PC-9 (cell line): ENCODE results near the gene BMI1. TPM values are rescaled to one million over a fixed set of nuclear protein-coding genes. Genes with fewer than 3 reads are reported as not detected.

ENCODE experiments used
- BruUV-seq: library from RNA; stranded (reverse); fragments of 400-500 nt; replicated peaks from 2 replicates; lab custom pipeline; 2021; lab: Mats Ljungman, UMichigan
- CTCF ChIA-PET: fragments of 300-600 bp; sonication (Branson Sonifier 250); formaldehyde crosslinking; loops from one replicate; lab custom pipeline; 2022; ENCODE audit warnings: antibody characterized with exemption; lab: Charles Lee
- POLR2A ChIA-PET: fragments of 300-600 bp; sonication (Branson Sonifier 250); formaldehyde crosslinking; loops from one replicate; lab custom pipeline; 2022; ENCODE audit warnings: antibody characterized with exemption; ENCODE audit not compliant: unreplicated experiment; lab: Charles Lee
- DNase-seq, 2 experiments: peaks; one replicate each; pipeline versions ENCODE4 v3.0.0 to v3.0.0-alpha.2; 2015 to 2022; ENCODE audit warnings: mixed read lengths in 1 of 2
- H2AFZ ChIP-seq: fragments of 200-600 bp; sonication (generic); 2 replicates; pipeline ENCODE4 v1.8.1; 2017; ENCODE audit warnings: antibody characterized with exemption
- H3F3A ChIP-seq: fragments of 200-600 bp; sonication (generic); 2 replicates; pipeline ENCODE4 v1.8.1; 2017; ENCODE audit warnings: antibody characterized with exemption, mild to moderate bottlenecking, low read depth; ENCODE audit not compliant: insufficient read depth
- H3K27ac ChIP-seq: fragments of 200-600 bp; sonication (generic); 2 replicates; pipeline ENCODE4 v1.6.1; 2016; ENCODE audit warnings: mixed run types
- H3K27me3 ChIP-seq: fragments of 200-600 bp; sonication (generic); 2 replicates; pipeline ENCODE4 v1.6.1; 2016; ENCODE audit warnings: low read depth, mixed run types; ENCODE audit not compliant: insufficient read depth
- H3K36me3 ChIP-seq: fragments of 200-600 bp; sonication (generic); 2 replicates; pipeline ENCODE4 v1.6.1; 2016; ENCODE audit warnings: low read depth, mixed run types
- H3K4me1 ChIP-seq: fragments of 200-600 bp; sonication (generic); replicated peaks from 2 replicates; pipeline ENCODE4 v1.6.1; 2016; ENCODE audit warnings: mixed run types; ENCODE audit not compliant: insufficient read depth
- H3K4me2 ChIP-seq: fragments of 200-600 bp; sonication (generic); 2 replicates; pipeline ENCODE4 v1.6.1; 2017; ENCODE audit warnings: mixed run types
- H3K4me3 ChIP-seq: fragments of 200-600 bp; sonication (generic); 2 replicates; pipeline ENCODE4 v1.6.1; 2016; ENCODE audit warnings: mixed run types
- H3K79me2 ChIP-seq: fragments of 200-600 bp; sonication (generic); 2 replicates; pipeline ENCODE4 v1.6.1; 2017; ENCODE audit warnings: low read depth, mixed run types
- H3K9me2 ChIP-seq: fragments of 200-600 bp; sonication (generic); 2 replicates; pipeline ENCODE4 v1.8.1; 2017; ENCODE audit warnings: mild to moderate bottlenecking; ENCODE audit not compliant: insufficient read depth
- H3K9me3 ChIP-seq: fragments of 200-600 bp; sonication (generic); 2 replicates; pipeline ENCODE4 v1.8.1; 2016; ENCODE audit warnings: low read depth; ENCODE audit not compliant: insufficient read depth
- H4K20me1 ChIP-seq: fragments of 200-600 bp; sonication (generic); 2 replicates; pipeline ENCODE4 v1.8.1; 2017; ENCODE audit not compliant: insufficient read depth
- EZH2 ChIP-seq: fragments of 200-600 bp; sonication (generic); IDR thresholded peaks from 2 replicates; pipeline ENCODE4 v1.8.0; 2017; ENCODE audit warnings: antibody characterized with exemption, low read depth
- intact Hi-C: fragments of 100-400 bp; cut with micrococcal nuclease; formaldehyde crosslinking; loops from one replicate; pipeline ENCODE4 v1.10.0; 2022; ENCODE audit not compliant: unreplicated experiment
- total RNA-seq: library from RNA; stranded (reverse); gene quantifications from 2 replicates; pipeline ENCODE4 v1.2.3, GENCODE V29; 2021
- TF ChIP-seq, protein P1 (sequence below): fragments of 200-600 bp; sonication (generic); conservative IDR thresholded peaks from 2 replicates; pipeline ENCODE4 v1.6.1; 2017; ENCODE audit warnings: mixed run types, antibody characterized with exemption, mild to moderate bottlenecking, moderate library complexity

BMI1 gene
- total RNA-seq, 1 experiment from 2014 or later, result 48.4 TPM

DNA sequence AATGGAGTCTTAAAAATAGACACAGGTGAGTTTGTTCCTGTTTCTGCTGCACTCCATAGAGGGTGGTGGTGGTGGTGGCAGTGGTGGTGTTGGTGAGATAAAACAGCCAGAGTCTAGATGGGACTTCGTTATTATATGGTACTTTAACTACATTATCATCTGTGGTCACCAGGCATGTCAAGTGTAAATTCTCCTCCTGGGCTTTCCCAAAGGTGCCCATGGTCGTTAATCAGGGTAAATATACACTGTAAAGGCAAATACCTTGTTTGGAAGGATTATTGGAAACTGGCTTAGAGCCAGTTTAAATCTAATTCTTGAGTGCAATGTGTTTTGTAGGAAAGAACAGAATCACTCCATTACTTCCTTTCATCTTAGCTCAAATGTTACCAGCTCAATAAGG, 26.2 kb upstream of the BMI1 start:
- Histone ChIP-seq H3K4me3 (no peak overlapping the region), H2AFZ (no peak overlapping the region), H3K4me2 (no peak overlapping the region), H3K27ac (no peak overlapping the region), H3K36me3 (no peaks in the 10 kb centered on the region), H3K79me2 (no peaks in the 10 kb centered on the region), H4K20me1 (no peaks in the 10 kb centered on the region), H3F3A (no peaks in the 10 kb centered on the region), H3K9me2 (no peaks in the 10 kb centered on the region), H3K27me3 (no peaks in the 10 kb centered on the region), H3K9me3 (peaks cover 4% of the 10 kb centered on the region; the same call in 1 of the 2 replicates), H3K4me1 (no peaks in the 10 kb centered on the region)
- POLR2A ChIA-PET, result no interaction called here
- BruUV-seq, result no TSS peak
- no peak for DNase-seq
- intact Hi-C loops, result no loop called here
- CTCF ChIA-PET, result no interaction called here
- TF ChIP-seq EZH2, result no peak
- TF ChIP-seq, protein P1, sequence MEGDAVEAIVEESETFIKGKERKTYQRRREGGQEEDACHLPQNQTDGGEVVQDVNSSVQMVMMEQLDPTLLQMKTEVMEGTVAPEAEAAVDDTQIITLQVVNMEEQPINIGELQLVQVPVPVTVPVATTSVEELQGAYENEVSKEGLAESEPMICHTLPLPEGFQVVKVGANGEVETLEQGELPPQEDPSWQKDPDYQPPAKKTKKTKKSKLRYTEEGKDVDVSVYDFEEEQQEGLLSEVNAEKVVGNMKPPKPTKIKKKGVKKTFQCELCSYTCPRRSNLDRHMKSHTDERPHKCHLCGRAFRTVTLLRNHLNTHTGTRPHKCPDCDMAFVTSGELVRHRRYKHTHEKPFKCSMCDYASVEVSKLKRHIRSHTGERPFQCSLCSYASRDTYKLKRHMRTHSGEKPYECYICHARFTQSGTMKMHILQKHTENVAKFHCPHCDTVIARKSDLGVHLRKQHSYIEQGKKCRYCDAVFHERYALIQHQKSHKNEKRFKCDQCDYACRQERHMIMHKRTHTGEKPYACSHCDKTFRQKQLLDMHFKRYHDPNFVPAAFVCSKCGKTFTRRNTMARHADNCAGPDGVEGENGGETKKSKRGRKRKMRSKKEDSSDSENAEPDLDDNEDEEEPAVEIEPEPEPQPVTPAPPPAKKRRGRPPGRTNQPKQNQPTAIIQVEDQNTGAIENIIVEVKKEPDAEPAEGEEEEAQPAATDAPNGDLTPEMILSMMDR, result no peak

DNA sequence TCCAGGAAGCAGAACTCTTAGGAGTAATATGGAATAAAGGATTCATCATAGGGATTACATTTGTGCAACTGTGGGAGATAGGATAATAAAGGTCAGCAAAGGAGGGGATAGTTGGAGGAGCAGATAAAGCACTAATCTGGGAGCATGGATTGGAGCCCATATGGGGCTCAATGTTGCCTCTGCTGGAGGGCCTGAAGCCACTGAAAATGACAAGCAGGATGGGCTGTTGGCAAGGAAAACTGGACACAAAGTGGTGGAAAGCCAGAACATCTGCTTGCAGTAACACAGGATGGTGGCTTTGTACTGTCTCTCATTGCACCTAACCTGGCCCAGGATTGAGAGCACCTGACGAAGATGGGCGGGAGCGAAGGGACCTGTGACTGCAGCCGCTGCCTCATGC, 19.7 kb upstream of the BMI1 start:
- no peak overlapping the region for H2AFZ ChIP-seq
- POLR2A ChIA-PET, result no interaction called here

DNA sequence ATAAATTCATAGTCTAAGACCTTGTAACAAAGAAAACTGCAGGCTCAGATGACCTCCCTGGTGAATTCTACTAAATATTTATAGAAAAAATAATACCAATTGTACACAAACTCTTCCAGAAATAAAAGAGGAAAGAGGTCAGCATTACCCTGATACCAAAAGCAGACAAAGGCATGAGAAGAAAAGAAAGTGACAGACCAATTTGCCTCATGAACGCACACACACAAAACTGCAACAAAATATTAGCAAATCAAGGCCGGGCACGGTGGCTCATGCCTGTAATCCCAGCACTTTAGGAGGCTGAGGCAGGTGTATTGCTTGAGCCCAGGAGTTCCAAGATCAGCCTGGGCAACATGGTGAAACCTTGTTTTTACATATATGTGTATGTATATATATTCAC, 17.4 kb upstream of the BMI1 start:
- Histone ChIP-seq H2AFZ (no peak overlapping the region), H3K4me2 (no peak overlapping the region), H3K4me3 (no peak overlapping the region), H4K20me1 (no peaks in the 10 kb centered on the region), H3K9me2 (no peaks in the 10 kb centered on the region), H3K79me2 (no peaks in the 10 kb centered on the region), H3K4me1 (no peaks in the 10 kb centered on the region; the same call in 1 of the 2 replicates), H3K27me3 (no peaks in the 10 kb centered on the region), H3K27ac (no peak overlapping the region), H3F3A (no peaks in the 10 kb centered on the region), H3K36me3 (no peaks in the 10 kb centered on the region), H3K9me3 (peaks cover 3% of the 10 kb centered on the region; the same call in 1 of the 2 replicates)
- DNase-seq, result no peak
- TF ChIP-seq, protein P1, result no peak
- TF ChIP-seq EZH2, result no peak
- ChIA-PET CTCF (no interaction called here), POLR2A (no interaction called here)
- BruUV-seq, result no TSS peak
- intact Hi-C loops, result no loop called here

More for the DNA sequence above, 19.7 kb upstream of the BMI1 start:
- Histone ChIP-seq H3K4me2 (no peak overlapping the region), H4K20me1 (no peaks in the 10 kb centered on the region), H3F3A (no peaks in the 10 kb centered on the region), H3K4me3 (no peak overlapping the region), H3K79me2 (no peaks in the 10 kb centered on the region), H3K27me3 (no peaks in the 10 kb centered on the region), H3K9me3 (0 out of 2 replicates have a peak, but pooled peaks cover 3% of the 10 kb centered on the region), H3K36me3 (no peaks in the 10 kb centered on the region), H3K4me1 (no peaks in the 10 kb centered on the region), H3K9me2 (no peaks in the 10 kb centered on the region), H3K27ac (no peak overlapping the region)
- BruUV-seq, result no TSS peak
- intact Hi-C loops, result no loop called here
- CTCF ChIA-PET, result no interaction called here
- no peak for DNase-seq
- no peak for TF ChIP-seq EZH2
- TF ChIP-seq, protein P1, result 0 out of 2 replicates have a peak, but pooled peaks have one; percentile 10
